NCI-H2171 (cell line): ENCODE measurements around the gene PCDHGA1.

ENCODE experiments used
- DNase-seq: peaks from one replicate; lab custom pipeline; 2025; lab: John Stamatoyannopoulos, UW

PCDHGA1 gene

GRCh38 chr5:141441571-141442170, 111.4 kb downstream of the PCDHGA1 start:
- DNase-seq, result no peak

- DNase-seq, result no peak
Observed at GRCh38 chr5:141465351-141465750, 135.0 kb downstream of the PCDHGA1 start.

GRCh38 chr5:141475625-141476131, 145.4 kb downstream of the PCDHGA1 start, which contains the start of gene PCDHGC3:
TSS of gene PCDHGC3 (plus strand) at chr5:141475966. CDS start at chr5:141476117, 151 bp downstream.
- DNase-seq, result peak; percentile 72

- DNase-seq, result no peak
Observed at GRCh38 chr5:141476132-141476911, 146.0 kb downstream of the PCDHGA1 start.

GRCh38 chr5:141477044-141477575, 146.8 kb downstream of the PCDHGA1 start:
- no peak for DNase-seq

GRCh38 chr5:141477815-141478214, 147.5 kb downstream of the PCDHGA1 start:
- no peak for DNase-seq

GRCh38 chr5:141478321-141478945, 148.1 kb downstream of the PCDHGA1 start:
- DNase-seq, result no peak

- no peak for DNase-seq
Observed at GRCh38 chr5:141479776-141480175, 149.5 kb downstream of the PCDHGA1 start.

GRCh38 chr5:141483902-141484301, 153.6 kb downstream of the PCDHGA1 start:
- DNase-seq, result no peak

GRCh38 chr5:141484310-141484640, 154.0 kb downstream of the PCDHGA1 start:
- DNase-seq, result no peak

GRCh38 chr5:141484641-141485311, 154.5 kb downstream of the PCDHGA1 start, which contains the start of gene PCDHGC4:
TSS of gene PCDHGC4 (plus strand) at chr5:141485030. CDS start at chr5:141485174, 144 bp downstream.
- DNase-seq, result no peak

GRCh38 chr5:141485321-141486055, 155.2 kb downstream of the PCDHGA1 start:
- DNase-seq, result no peak

- DNase-seq, result no peak
Observed at GRCh38 chr5:141486091-141486490, 155.8 kb downstream of the PCDHGA1 start.

- DNase-seq, result no peak
Observed at GRCh38 chr5:141487131-141487530, 156.8 kb downstream of the PCDHGA1 start.

- DNase-seq, result no peak
Observed at GRCh38 chr5:141488591-141489561, 158.6 kb downstream of the PCDHGA1 start, which contains the start of gene PCDHGC5. TSS of gene PCDHGC5 (plus strand) at chr5:141489081. CDS start at chr5:141489241, 160 bp downstream.

- DNase-seq, result no peak
Observed at GRCh38 chr5:141489841-141490240, 159.5 kb downstream of the PCDHGA1 start.

- DNase-seq, result no peak
Observed at GRCh38 chr5:141490271-141490670, 160.0 kb downstream of the PCDHGA1 start.

GRCh38 chr5:141490771-141491170, 160.5 kb downstream of the PCDHGA1 start:
- DNase-seq, result no peak

GRCh38 chr5:141491323-141492167, 161.2 kb downstream of the PCDHGA1 start:
- DNase-seq, result no peak
